ENCODE data around the gene MPDZ.

GRCh38 chr9:13252852-13253251 is 26.6 kb downstream of the MPDZ start:
- no peak for TF ChIP-seq POLR2A (IDR thresholded peaks at IDR 0.05; ENCODE audit: low read depth, low read length)
- no peak for TF ChIP-seq POLR2AphosphoS5 (IDR thresholded peaks at IDR 0.05; ENCODE audit: low read depth, low read length)
- TF ChIP-seq TAF1 (IDR thresholded peaks at IDR 0.05; ENCODE audit: borderline replicate concordance, low read depth, low read length): no peak
